Measurements from ENCODE around the gene LEP. TPM values are rescaled to one million over a fixed set of nuclear protein-coding genes. Genes with fewer than 3 reads are reported as not detected.

LEP gene
- total and polyA plus RNA-seq, 2 of the 8 experiments (the other 6 are each of a cell fraction or from before 2014, with no cell fraction given): not detected

DNA sequence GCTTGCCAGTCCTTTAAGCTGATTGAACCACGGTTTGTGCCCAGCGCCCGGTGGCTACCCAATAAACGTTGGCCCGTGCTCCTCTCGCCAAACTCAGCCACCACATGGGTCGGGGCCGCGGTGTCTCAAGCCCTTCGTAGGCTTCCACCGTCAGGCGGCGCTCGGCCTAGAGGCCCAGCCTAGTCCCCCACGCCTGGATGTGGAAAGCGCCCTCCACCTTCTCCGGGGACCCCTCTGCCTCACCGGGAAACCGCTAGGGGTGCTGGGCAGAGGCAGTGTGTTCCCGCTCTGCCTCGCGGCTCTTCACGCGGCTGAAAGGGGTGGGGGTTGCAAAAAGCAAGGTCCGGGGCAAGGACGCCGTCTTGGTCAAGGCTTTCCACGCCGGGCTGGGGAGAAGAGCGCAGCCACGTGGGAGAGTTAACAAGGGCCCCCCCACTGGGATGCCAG is 29.8 kb downstream of the LEP start:
- Histone ChIP-seq H3K9ac (replicated peaks in 1 of 4; ENCODE audit: extremely low read depth in 1 of 4, low read depth in 3 of 4, low read length in 3 of 4) (no peak overlapping the region), H3K27me3 (replicated peaks in 1 of 4; ENCODE audit: control insufficient read depth in 3 of 4, extremely low read depth in 1 of 4, insufficient read depth in 3 of 4, low read length in 3 of 4) (peaks cover 0 to 4% (median 3%) of the 10 kb centered on the region in 4 experiments; a peak in 3 of 7 replicates), H3K27ac (ENCODE audit: low read depth, low read length) (no peak overlapping the region), H3K4ac (replicated peaks; ENCODE audit: insufficient read length, low read depth, low read length) (no peak overlapping the region), H4K20me1 (replicated peaks in 1 of 2; ENCODE audit: control insufficient read depth in 1 of 2, insufficient read depth in 2 of 2, low read length in 2 of 2) (no peaks in the 10 kb centered on the region), H2AK5ac (ENCODE audit: low read depth, low read length) (no peak overlapping the region), H2BK5ac (ENCODE audit: low read depth, low read length) (0 out of 2 replicates have a peak overlapping the region, but pooled peaks have one; percentile 78), H2BK120ac (replicated peaks; ENCODE audit: low read depth, low read length) (no peak overlapping the region), H3K23me2 (ENCODE audit: low read depth, low read length) (no peaks in the 10 kb centered on the region), H4K8ac (ENCODE audit: extremely low read depth, insufficient read depth, low read length) (no peak overlapping the region), H2AFZ (ENCODE audit: low read length) (no peak overlapping the region), H3K14ac (ENCODE audit: insufficient read length) (no peak overlapping the region), H2BK20ac (ENCODE audit: low read length) (peak overlapping the region; percentile 86; the same call in 1 of the 2 replicates), H4K5ac (ENCODE audit: insufficient read length, low read depth, low read length) (no peak overlapping the region), H3K79me1 (ENCODE audit: low read depth, low read length) (no peaks in the 10 kb centered on the region), H4K91ac (replicated peaks; ENCODE audit: insufficient read length, low read length) (peak overlapping the region; percentile 67), H3K4me3 (ENCODE audit: extremely low read depth in 1 of 4, insufficient read depth in 2 of 4, low read depth in 3 of 4, low read length in 4 of 4) (no peak overlapping the region), H3K18ac (ENCODE audit: extremely low read depth, low read length) (peak overlapping the region; percentile 51; the same call in 1 of the 2 replicates), H2BK15ac (ENCODE audit: low read length) (peak overlapping the region; percentile 92), H3K56ac (replicated peaks; ENCODE audit: insufficient read length, low read depth, low read length) (no peak overlapping the region), H3K4me2 (ENCODE audit: insufficient read depth in 1 of 2, low read depth in 2 of 2, low read length in 2 of 2) (peak overlapping the region in 1 of 2 experiments; percentile 33; a peak in 1 of 4 replicates), H3K23ac (ENCODE audit: insufficient read length) (no peak overlapping the region), H3K36me3 (ENCODE audit: control insufficient read depth in 2 of 4, insufficient read depth in 4 of 4, low read length in 3 of 4) (no peaks in the 10 kb centered on the region), H3K79me2 (ENCODE audit: control insufficient read depth in 1 of 2, insufficient read depth in 2 of 2, low read length in 2 of 2) (no peaks in the 10 kb centered on the region), H2BK12ac (ENCODE audit: low read depth, low read length) (peak overlapping the region; percentile 82; the same call in 1 of the 2 replicates), H3K4me1 (replicated peaks in 1 of 4; ENCODE audit: control insufficient read depth in 3 of 4, insufficient read depth in 4 of 4, low read length in 3 of 4) (peaks cover 7 to 32% (median 26%) of the 10 kb centered on the region in 4 experiments), H3K9me3 (ENCODE audit: insufficient read depth in 2 of 2, low read depth in 1 of 2, low read length in 1 of 2) (no peaks in the 10 kb centered on the region)
- FAIRE-seq: no peak
- 80% methylated on average over 26 of the region's 31 CpGs; no CpG with 5 or more reads in 1 of the 2 experiments for WGBS, 2 experiments (ENCODE audit: extremely low coverage in 1 of 2, insufficient coverage in 1 of 2, insufficient read length in 1 of 2, insufficient replicate concordance in 2 of 2, low coverage in 1 of 2, low lambda C conversion rate in 2 of 2, missing lambda C conversion rate in 1 of 2)
- POLR2A ChIA-PET (ENCODE audit: partially characterized antibody): interaction anchor here (0.7 to 3.8 kb wide), 3 partner anchors 30 to 669 kb away, joined by 3 to 25 read pairs (median 3); no protein-coding TSS in a partner anchor
- DNase-seq (ENCODE audit: low read depth in 1 of 2, low spot score in 2 of 2): peak in 1 of 2 experiments; percentile 67
- CTCF ChIA-PET (ENCODE audit: partially characterized antibody): interaction anchor here (0.8 to 2.1 kb wide), 7 partner anchors 9 to 80 kb away, joined by 3 to 8 read pairs (median 4); no protein-coding TSS in a partner anchor
